GM19468 (cell line): ENCODE measurements around the gene ASGR1.
A peak's percentile ranks its signal among the peaks of the same experiment; 100 is the strongest.

Source experiments
- ATAC-seq: cut with Tn5 transposase; IDR thresholded peaks from one replicate; pipeline ENCODE4 v1.9.1; 2021; ENCODE audit warnings: mild to moderate bottlenecking, moderate library complexity, moderate number of reproducible peaks; ENCODE audit not compliant: unreplicated experiment; ENCODE audit errors: extremely low read depth

The ASGR1 gene

DNA sequence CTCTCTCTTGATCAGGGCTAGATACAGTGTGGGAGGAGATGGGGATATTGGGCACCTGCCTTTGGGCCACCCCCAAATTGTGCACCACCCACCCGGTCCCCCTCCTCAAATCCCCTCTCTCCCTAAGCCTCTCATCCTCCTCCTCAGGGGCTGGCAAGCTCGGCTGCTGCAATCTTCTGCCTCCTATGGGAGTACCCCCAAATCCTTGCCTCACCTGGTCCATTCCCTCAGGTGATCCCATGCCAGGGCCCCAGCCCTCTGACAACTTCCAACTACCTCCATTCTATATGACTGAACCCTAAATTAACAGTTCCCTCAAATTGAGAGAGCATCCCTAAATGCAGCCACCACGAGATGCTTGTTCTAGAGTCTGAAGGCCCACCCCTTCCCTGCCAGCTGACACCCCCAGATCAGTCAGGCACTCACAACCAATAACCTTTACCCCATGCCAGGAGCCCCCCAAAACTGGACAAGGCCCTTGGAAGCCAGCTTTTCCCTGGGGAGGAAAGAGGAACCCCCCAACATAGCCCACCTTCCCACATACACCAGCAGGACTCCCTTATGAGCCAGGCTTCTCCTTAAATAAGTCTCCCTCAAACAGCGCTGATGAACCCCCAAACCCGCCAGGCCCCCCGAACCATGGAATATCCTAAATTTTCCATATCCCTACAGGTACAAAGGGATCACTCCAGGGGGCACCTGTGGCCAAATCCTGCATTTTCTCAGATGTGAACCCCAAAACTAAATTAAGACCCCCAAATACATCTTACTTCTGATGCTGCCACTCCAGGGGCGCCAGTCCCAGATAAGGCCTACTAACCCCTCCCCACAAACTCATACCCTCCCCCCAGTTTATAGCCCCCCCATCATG, 37.3 kb upstream of the ASGR1 start:
- no peak for ATAC-seq

DNA sequence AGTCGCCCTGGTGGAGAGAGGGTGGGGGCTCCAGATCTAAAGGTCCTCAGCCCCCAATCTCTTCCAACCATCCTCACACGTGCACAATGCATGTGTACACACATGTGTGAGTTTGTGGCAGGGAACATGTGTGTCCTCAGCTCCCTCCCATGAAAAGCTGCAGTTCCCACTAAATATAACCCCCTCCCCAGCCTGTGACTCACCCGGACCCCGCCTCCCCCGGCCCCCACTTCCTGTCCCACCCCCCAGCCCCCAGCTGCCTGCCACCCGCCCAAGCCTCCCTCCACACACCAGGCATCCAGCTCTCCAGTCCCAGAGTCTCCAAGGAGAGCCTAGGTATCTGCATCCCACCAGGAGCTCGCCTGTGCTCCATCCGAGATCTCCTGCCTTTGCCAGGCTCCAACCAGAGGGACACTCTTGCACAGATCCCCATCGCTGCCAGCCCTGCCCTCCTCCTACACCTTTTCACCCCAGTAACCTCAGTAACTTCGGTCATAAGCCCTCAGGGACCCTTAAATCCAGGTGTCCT, 36.5 kb upstream of the ASGR1 start:
- ATAC-seq = no peak

DNA sequence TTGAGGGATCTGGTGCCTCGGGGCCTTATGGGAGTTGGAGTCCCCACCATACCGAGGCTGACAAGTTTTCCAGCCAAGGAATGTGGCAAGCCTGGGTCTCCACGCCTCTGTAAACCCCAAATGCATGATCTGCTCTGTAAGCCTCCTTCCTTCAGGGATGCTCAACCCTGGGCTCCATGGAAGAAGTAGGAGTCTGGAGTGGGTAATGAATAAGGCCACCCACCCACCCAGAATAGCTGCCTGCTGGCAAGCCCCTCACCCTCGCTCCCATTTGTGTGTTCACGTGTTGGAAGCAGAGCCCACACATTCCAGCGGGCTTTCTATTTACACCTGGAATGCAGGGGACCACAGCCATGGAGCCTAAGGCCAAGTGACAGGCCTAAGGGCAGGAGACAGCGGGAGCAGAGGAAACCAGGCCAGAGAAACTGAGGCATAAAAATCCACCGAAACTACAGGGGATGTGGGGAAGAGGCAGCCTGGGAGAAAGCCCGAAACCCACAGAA, 36.0 kb upstream of the ASGR1 start:
- no peak for ATAC-seq

DNA sequence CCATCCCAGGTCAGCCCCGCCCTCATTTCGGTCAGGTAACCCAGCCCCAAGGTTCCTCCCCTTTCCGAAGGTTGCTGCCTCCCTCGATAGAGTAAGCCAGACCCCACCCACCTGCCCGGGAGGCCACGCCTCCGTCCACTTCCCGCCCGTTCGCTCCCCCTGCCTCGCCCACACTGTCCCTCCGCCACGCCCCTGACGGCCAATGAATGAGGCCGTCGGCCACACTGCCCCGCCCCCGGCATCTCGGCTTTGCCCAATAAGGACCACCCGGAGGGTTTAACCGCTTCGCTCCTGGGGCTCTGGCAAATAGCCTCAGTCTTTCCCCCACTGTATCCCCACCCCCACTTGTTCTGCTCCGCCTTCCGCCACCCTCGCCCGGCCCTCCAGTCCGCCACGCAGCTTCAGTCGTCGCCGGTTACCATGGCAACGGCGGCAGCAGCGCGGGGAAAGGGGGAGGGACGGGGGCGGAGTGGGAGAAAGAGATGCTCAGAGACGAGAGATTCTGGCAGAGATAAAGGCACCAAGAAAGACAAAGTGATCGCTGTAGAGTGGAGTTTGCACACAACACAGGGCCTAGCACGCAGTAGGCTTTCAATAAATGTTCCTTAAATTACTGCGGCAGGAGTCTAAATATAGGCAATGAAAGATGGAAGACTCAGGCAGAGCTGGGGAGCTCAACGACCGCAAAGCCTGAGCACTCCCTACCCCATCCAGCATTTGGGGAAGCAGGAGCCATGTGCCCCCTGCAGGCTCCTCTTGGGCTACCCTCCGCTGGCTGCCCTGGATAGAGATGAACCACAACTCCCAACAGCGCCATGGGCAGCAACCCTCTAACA, 35.3 kb upstream of the ASGR1 start:
- ATAC-seq = peak; percentile 78

DNA sequence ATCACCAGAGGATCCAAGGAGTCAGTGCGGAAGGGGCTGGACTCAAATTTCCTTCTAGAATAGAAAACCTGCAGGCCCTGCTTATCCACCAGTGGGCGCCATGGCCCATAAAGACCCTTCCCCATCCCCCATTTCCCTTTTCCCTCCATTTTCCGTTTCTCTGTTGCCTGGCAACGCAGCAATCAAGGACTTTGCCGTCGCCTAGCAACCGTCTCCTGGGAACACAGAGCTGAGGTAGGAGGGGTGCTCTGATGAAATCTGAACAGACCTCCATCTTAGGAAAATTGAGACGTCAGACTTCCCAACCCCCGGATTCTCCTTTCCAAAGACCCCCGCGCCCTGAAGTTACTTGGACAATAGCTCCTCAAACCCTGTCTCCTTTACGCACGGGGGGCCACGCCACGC, 34.7 kb upstream of the ASGR1 start:
- ATAC-seq = no peak

DNA sequence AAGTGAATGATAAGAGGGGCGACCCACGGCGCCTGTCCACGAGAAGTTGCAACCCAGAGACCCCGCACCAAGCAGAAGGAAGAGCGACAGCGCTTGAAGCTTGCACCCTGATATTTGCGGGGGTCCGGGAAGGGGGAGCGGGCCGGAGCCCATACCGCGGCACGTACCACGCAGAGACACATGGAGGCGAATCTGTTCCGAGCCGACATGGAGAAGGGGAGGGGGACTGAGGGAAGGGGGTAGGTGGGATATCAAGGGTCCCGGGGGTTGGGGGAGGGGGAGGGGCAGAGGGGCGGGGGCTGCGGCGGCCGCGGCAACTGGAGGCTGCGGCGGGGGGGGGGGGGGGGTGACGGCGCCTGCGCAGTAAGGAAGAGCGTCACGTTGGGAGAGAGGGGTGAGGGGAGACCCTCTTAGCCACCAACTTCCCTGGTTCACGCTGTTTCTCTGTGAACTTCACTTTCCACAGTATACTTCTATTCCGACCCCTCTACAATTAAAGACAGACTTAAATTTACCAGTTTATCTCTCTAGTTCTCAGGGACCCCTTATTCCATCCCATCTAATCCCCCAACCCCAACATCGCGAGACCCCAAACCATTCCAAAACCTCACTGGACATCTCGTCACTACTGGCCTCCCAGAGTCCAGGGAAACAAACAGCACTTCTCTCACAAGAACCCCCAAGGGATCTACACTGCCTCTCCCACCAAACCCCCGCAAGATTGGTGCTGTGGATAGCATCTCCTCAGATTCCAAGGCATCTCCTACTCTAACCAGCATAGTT, 32.5 kb upstream of the ASGR1 start:
- ATAC-seq = no peak

DNA sequence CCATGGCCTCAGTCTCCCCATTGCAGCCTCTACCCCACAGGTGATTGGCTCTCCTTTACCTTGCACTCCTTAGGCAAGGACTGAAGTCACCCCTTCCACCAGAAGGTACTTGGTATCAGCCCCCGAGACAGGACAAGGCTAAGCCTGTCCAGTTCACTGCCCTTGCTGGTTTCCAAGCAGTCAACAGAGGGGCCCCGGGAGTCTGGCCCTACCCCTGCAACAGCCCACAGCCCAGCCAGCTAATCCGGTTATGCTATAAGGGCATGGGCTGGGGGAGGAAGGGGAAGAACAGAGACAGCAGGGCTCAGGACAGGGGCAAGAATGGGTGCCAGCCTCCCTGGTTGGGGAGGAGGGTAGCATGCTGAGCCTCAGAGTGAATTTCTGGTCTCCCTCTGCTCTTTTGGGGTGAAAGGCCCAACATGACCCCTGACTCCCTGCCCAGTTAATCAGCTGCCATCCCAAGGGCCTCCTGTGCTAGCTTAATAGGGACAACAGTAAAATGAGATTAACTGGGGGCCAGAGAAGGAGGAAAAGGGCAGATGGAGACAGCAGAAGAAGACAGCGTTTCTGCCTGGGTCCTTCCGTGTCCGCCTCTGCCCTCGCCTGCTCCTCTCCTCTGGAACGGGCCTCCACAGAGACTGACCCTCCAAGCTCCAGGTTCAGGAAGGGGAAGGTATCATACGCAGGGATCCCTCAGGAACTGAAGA, 29.7 kb upstream of the ASGR1 start:
- no peak for ATAC-seq

DNA sequence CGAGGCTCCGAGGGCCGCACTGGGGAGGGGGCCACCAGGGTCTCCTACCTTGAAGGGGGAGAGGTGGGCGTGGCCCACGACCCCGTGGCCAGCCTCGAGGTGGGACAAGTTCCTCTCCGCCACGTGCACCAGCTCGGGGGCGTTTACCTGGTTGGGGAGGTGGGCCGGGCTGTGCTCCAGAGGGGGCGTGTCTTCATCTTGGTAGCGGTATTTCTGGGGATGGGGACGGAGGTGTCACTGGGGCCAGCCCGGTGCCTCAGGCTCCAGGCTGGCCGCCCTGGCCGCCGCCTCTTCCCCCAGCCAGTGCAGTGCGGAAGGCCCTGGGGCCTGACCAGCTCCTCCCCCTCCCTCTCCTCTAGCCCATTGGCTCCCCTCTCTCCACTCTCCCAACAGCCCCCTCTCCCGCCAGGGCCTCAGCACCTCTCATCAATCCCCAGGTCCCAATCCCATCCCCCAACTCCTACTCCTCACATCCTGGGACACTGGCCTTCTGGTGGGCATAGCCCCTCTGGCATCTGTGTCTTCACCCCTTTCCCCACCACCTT, 28.9 kb upstream of the ASGR1 start:
- ATAC-seq = no peak

DNA sequence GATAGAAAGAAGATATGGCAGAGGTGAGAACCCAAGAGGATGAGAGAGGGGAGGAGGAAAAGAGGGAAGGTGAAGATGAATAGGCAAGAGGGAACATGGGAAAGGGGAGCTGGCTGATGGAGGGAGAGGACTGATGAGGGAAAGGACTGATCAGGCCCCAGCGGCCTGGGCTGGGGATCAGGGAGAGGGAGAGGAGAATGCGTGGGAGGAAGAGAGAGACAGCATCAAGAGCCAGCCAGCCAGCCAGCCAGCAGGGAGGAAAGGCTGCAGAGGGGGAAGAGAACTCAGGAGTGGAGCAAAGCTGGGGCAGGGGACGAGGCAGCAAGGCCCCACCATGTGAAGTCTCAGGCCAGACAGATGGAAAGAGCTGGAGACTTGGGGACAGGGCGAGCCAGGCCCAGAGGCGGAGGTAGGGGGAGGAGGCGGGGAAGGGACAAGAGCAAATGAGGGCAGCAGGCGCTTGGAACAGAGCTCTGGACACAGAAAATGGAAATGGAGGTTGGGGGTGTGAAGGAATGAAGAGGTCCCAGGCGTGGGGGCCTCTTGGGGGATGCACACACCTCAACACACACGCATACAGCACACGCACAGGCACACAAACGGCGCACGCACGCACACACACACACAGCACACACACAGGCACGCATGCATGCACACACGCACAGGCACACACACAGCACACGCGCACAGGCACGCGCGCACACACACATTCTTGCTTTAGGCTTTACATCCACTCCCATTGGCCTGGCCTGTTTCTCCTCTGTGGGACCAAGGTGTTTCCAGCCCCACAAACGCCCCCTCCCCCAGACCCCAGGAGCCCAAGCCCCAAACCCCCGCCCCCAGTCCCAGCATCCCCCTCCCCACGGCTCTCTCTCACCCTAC, 28.2 kb upstream of the ASGR1 start:
- no peak for ATAC-seq

DNA sequence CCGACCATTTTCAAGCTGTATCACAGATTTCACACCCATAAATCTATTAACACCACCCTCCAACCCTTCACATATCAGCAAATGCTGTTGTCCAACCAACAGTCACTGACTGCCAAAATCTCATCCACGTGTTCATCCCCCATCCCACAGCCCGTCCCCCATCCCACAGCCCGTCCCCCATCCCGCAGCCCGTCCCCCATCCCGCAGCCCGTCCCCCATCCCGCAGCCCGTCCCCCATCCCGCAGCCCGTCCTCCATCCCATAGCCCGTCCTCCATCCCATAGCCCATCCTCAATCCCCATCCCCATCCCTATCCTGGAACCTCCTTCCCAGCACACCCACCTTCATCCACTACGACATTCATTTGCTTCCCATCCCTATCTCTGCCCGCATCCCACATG, 26.4 kb upstream of the ASGR1 start:
- no peak for ATAC-seq

DNA sequence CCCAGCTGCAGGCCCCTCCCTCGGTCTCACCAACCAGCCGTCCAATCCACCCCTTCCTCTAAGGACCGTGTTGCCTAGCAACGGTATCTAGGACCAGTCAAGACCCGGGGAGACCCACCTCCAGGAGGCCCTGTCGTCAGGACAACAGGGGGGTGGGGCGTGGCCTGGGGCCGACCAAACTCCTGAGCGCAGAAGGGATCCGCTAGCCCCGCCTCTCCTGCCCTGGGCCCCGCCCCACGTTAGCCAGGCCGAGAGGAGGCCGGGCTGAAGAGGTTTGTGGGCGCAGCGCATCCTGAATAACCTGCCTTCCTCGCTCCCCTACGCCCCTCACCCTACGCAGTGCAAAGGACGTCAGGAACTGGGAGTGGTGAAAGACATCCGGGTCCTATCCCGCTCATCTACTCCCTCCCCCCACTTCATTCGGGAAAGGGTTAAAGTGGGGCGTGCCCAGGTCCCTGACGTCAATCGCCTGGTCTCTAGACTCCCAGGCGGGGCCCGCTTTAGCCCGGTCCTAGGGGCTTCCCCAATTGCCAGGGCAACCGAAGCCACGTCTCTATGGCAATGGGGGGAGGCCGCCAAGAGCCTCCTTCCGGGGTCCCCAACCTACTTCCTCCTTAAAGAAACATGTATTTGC, 25.8 kb upstream of the ASGR1 start:
- peak; percentile 45 for ATAC-seq

DNA sequence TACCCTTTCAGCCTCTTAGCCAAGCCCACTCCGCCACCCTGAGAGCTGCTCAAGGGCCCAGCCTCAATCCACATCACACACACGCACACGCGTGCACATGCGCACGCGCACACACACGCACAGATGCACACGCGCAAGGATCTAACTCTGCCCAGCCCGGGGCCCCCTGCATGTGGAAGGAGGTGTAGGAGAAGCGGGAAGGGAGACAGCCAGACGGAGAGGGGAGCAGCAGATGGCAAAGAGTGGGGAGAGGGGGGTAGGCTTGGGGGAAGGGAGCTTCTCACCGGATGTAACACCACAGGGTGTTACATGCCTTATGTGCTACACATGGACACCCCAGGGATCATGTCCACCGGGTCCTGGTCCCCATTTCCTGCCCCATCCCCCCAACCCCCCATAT, 25.2 kb upstream of the ASGR1 start:
- ATAC-seq = no peak

DNA sequence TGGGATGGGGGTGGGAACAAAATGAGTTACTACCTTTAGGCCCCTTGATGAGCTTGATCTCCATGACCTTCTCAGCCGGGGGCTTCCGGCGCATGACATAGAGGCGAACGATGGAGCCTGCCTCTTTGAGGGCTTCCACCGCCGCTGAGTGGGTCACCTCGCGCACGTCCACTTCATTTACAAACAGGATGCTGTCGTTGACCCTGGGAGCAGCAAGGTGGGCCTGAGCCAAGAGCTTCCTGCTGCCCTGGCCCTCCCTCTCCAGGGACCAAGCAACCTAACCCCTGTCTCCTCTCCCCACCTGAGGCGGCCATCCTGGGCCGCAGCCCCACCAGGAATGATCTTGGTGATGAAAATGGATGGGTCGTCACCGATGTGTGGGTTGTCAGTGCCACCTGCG, 24.2 kb upstream of the ASGR1 start:
- ATAC-seq = no peak

DNA sequence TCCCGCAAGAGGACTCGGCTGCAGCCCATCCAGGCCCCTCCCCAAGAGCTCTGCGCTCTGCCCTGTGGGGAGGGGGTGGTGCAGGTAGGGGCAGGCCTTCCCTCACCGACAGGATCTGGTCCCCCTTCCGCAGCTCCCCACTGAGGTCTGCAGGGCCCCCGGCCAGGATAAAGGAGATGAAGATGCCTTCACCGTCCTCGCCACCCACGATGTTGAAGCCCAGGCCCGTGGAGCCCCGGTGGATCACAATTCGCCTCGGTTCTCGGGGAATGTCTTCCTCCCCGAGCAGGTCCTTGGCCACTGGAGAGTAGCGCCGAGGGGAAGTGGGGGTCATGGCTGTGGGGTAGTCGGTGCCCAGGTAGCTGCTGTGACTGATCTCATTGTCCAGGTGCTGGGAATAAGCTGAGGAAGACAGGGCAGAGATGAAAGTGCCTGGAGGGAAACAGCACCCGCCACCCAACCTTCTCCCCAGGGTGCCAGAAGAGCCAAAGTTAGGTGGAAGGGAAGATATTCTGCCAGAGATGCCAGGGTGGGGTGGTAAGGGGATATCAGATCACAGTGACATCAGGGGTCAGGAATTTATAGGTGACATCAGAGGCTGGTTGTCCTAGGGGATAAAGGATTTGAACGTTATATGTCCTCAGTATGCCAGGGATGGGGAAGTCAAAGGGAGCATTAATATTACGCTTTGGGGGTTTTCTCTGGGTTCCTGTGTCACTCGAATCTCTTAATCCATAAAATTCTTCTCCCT, 17.7 kb upstream of the ASGR1 start:
- ATAC-seq = no peak

DNA sequence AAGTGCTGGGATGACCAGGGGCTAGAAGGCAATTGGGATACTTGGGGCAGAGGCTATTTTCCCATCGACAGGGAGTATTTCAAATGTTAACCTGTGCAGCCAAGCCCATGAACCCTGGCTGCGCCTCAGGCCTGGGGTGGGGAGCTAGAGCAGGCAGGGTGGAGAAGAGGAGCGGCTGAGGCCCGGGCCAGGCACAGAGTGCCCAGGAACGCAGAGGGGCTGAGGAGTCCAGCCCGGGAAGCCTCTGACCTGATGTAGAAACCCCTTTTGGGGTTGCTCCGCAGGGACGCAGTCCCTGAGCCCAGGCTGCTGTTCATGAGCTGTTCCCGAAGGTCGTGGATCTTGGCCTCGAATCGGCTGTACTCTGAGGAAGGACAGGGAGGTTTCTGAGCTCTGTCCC, 16.8 kb upstream of the ASGR1 start:
- ATAC-seq = no peak

DNA sequence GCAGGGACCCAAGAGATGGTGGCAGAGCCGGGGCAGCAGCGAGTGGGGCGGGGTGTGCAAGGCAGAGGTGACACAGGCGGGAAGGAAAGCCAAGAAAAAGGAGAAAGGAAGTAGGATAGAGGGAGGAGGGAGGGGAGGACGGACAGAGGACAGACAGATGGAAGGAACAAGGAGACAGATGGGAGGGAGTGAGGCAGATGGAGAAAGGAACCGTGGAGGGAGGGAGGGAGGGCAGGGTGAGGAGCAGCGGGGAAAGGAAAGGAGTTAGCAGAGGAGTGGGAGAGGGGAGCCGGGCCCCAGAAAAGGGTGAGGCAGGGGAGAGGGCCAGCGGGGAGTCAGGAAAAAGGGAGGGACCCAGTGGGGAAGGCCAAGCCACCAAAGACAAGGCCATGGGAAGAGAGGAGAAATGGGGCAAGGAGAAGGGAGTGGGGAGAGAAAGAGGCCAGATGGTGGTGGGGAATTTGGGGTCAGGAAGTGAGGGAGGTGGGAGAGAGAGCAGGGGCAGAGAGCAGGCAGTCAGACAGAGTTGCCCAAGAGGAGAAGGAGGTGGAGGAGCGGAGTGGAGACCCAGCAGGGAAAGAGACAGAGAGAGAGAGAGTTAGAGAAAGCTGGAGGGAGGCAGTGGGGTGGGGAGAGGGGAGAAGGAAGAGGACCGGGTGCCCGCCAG, 13.2 kb upstream of the ASGR1 start:
- no peak for ATAC-seq
